ENCODE results near the gene PPARG.

- TF ChIP-seq, protein P1, sequence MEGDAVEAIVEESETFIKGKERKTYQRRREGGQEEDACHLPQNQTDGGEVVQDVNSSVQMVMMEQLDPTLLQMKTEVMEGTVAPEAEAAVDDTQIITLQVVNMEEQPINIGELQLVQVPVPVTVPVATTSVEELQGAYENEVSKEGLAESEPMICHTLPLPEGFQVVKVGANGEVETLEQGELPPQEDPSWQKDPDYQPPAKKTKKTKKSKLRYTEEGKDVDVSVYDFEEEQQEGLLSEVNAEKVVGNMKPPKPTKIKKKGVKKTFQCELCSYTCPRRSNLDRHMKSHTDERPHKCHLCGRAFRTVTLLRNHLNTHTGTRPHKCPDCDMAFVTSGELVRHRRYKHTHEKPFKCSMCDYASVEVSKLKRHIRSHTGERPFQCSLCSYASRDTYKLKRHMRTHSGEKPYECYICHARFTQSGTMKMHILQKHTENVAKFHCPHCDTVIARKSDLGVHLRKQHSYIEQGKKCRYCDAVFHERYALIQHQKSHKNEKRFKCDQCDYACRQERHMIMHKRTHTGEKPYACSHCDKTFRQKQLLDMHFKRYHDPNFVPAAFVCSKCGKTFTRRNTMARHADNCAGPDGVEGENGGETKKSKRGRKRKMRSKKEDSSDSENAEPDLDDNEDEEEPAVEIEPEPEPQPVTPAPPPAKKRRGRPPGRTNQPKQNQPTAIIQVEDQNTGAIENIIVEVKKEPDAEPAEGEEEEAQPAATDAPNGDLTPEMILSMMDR (IDR thresholded peaks at IDR 0.05): no peak
- no peak for TF ChIP-seq POLR2A (IDR thresholded peaks at IDR 0.05)
Observed at GRCh38 chr3:12425850-12426579, 137.1 kb downstream of the PPARG start.
